ENCODE data around the gene MNT.

DNA sequence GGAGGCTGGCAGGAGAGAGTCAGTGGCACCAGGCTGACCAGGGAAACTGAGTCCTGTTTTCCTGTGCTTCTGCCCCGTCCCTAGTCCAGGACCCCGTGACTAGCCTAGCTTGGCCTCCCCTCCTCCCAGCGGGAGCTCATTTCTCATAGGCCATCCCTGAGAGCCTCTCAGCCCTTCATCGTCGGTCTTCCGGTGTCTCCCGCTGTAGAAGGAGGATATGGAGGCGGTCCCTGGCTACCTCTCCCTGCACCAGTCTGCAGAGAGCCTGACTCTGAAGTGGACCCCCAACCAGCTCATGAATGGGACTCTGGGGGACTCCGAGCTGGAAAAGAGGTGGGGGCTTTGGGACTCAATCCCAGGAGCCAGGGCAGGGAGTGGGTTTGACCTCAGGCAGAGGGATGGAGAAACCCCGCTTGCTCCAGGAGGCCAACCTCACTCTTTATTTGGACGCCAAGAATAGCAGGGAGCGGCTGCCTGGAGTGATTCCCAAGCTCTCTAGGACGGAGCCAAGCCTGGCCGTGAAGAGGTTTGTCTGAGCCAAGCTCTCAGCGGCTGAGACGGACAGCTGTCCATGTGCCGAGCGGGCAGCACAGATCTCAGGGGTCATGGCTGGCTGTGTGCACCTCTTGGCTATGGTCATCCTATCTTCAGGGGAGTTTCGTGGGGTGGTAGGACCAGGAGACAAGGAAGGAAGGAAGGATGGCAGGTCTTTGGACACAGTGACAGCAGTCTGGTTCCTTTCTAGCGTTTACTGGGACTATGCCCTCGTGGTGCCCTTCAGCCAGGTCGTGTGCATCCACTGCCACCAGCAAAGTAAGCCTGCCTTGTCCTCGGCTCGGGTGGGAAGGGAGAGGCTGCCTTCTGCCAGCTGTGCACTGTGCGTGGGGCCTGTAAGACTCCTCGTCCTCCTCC is 36.8 kb downstream of the MNT start:
- no peak for TF ChIP-seq SP1 (IDR thresholded peaks at IDR 0.05)
- no peak for TF ChIP-seq CTBP1 (IDR thresholded peaks at IDR 0.05; ENCODE audit: borderline replicate concordance)
- no peak for TF ChIP-seq SUZ12 (IDR thresholded peaks at IDR 0.05)
- TF ChIP-seq ELF4 (IDR thresholded peaks at IDR 0.05): no peak
- TF ChIP-seq FOXM1 (IDR thresholded peaks at IDR 0.05; ENCODE audit: borderline replicate concordance): no peak
- TF ChIP-seq HDGF (IDR thresholded peaks at IDR 0.05; ENCODE audit: borderline replicate concordance): no peak
- no peak for TF ChIP-seq FOXK2 (IDR thresholded peaks at IDR 0.05)
- TF ChIP-seq FOXA1 (IDR thresholded peaks at IDR 0.05): no peak
- no peak for TF ChIP-seq LEF1 (IDR thresholded peaks at IDR 0.05; ENCODE audit: borderline replicate concordance)
- TF ChIP-seq, protein P1, sequence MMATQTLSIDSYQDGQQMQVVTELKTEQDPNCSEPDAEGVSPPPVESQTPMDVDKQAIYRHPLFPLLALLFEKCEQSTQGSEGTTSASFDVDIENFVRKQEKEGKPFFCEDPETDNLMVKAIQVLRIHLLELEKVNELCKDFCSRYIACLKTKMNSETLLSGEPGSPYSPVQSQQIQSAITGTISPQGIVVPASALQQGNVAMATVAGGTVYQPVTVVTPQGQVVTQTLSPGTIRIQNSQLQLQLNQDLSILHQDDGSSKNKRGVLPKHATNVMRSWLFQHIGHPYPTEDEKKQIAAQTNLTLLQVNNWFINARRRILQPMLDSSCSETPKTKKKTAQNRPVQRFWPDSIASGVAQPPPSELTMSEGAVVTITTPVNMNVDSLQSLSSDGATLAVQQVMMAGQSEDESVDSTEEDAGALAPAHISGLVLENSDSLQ (IDR thresholded peaks at IDR 0.05): no peak
- TF ChIP-seq TARDBP (IDR thresholded peaks at IDR 0.05): no peak
- no peak for TF ChIP-seq BHLHE40 (IDR thresholded peaks at IDR 0.05; ENCODE audit: borderline replicate concordance)
- no peak for TF ChIP-seq L3MBTL2 (conservative IDR thresholded peaks at IDR 0.05)
- no peak for TF ChIP-seq ARNT (IDR thresholded peaks at IDR 0.05)

All from HEK293T (cell line).